HepG2 (cell line): Measurements from ENCODE around the gene TP53I3. TPM values are rescaled to one million over a fixed set of nuclear protein-coding genes. Genes with fewer than 3 reads are reported as not detected.

Experiments
- CHD2 ChIP-seq: IDR thresholded peaks from 2 replicates; pipeline ENCODE4 v1.6.1; 2011; ENCODE audit warnings: low read depth, low read length, improper control_type of control experiment
- HNF1A ChIP-seq, 2 experiments: sonication (generic) in 1 of 2; formaldehyde crosslinking in 1 of 2; IDR thresholded peaks; 2 replicates each; pipeline versions ENCODE4 v1.4.0 to v1.6.1; 2016 to 2020; ENCODE audit warnings: borderline replicate concordance in 1 of 2, low read depth in 1 of 2, mild to moderate bottlenecking in 1 of 2, missing genetic modification reagents in 1 of 2
- HNRNPK ChIP-seq: fragments of 200-400 bp; formaldehyde crosslinking; IDR thresholded peaks from 2 replicates; pipeline ENCODE4 v1.6.1; 2018; ENCODE audit warnings: low read length, low read depth, moderate library complexity, mild to moderate bottlenecking; ENCODE audit not compliant: poor library complexity, severe bottlenecking
- HNRNPUL1 ChIP-seq: fragments of 200-400 bp; formaldehyde crosslinking; IDR thresholded peaks from 2 replicates; pipeline ENCODE4 v1.6.1; 2017; ENCODE audit warnings: low read depth, mild to moderate bottlenecking, low read length, moderate library complexity
- HOMEZ ChIP-seq: IDR thresholded peaks from 2 replicates; pipeline ENCODE4 v1.6.1; 2016; ENCODE audit warnings: low read depth
- KAT2B ChIP-seq: fragments of 150-350 bp; IDR thresholded peaks from 2 replicates; pipeline ENCODE4 v1.6.1; 2014; ENCODE audit warnings: low read depth, low read length, borderline replicate concordance
- MXD3 ChIP-seq: IDR thresholded peaks from 2 replicates; pipeline ENCODE4 v1.6.1; 2016; ENCODE audit warnings: mild to moderate bottlenecking, missing biosample characterization, missing genetic modification reagents
- NBN ChIP-seq: fragments of 450-650 bp; conservative IDR thresholded peaks from 2 replicates; pipeline ENCODE4 v1.6.1; 2017
- NFE2L2 ChIP-seq: fragments of 150-350 bp; IDR thresholded peaks from 2 replicates; pipeline ENCODE4 v1.6.1; 2014; ENCODE audit warnings: low read length
- POLR2G ChIP-seq: fragments of 200-400 bp; formaldehyde crosslinking; IDR thresholded peaks from 2 replicates; pipeline ENCODE4 v1.6.1; 2018; ENCODE audit warnings: mild to moderate bottlenecking, low read depth, low read length, moderate library complexity
- RARG ChIP-seq: sonication (generic); formaldehyde crosslinking; IDR thresholded peaks from 2 replicates; pipeline ENCODE4 v1.4.0; 2020; ENCODE audit warnings: low read depth, mild to moderate bottlenecking, missing genetic modification reagents
- REXO4 ChIP-seq: sonication (generic); formaldehyde crosslinking; IDR thresholded peaks from 2 replicates; pipeline ENCODE4 v1.8.0; 2022; ENCODE audit warnings: missing genetic modification reagents, mild to moderate bottlenecking, borderline replicate concordance
- SIN3A ChIP-seq: IDR thresholded peaks from 2 replicates; pipeline ENCODE4 v1.6.1; 2011; ENCODE audit warnings: low read depth, mild to moderate bottlenecking, control low read depth, low read length, borderline replicate concordance
- SIX1 ChIP-seq: sonication (generic); formaldehyde crosslinking; IDR thresholded peaks from 2 replicates; pipeline ENCODE4 v1.4.0; 2020; ENCODE audit warnings: missing genetic modification reagents, borderline replicate concordance
- SMAD1 ChIP-seq: sonication (generic); formaldehyde crosslinking; IDR thresholded peaks from 2 replicates; pipeline ENCODE4 v1.4.0; 2020; ENCODE audit warnings: missing genetic modification reagents, low read depth, mild to moderate bottlenecking, borderline replicate concordance
- ZNF160 ChIP-seq: sonication (generic); formaldehyde crosslinking; IDR thresholded peaks from 2 replicates; pipeline ENCODE4 v1.8.0; 2022; ENCODE audit warnings: mild to moderate bottlenecking, inconsistent platforms, missing genetic modification reagents
- ZNF629 ChIP-seq: sonication (generic); formaldehyde crosslinking; conservative IDR thresholded peaks from 2 replicates; pipeline ENCODE4 v1.5.0; 2020; ENCODE audit warnings: missing genetic modification reagents
- ZNF788 ChIP-seq: sonication (generic); formaldehyde crosslinking; IDR thresholded peaks from 2 replicates; pipeline ENCODE4 v1.5.0; 2020; ENCODE audit warnings: mild to moderate bottlenecking, missing genetic modification reagents, borderline replicate concordance
- polyA plus RNA-seq, 8 experiments: library from polyadenylated mRNA; depleted of rRNA in 3 of 8; stranded (reverse) in 7 of 8; unstranded in 1 of 8; fragments of >200 nt; fragmentation: Illumina TruSeq in 4 of 8; extraction: Trizol in 4 of 8; gene quantifications; 2 replicates each; pipeline versions ENCODE4 v1.2.1 to v1.2.3, GENCODE V29; 2011 to 2016; ENCODE audit warnings: low read depth in 4 of 8, missing spikeins in 1 of 8, mixed read lengths in 1 of 8; ENCODE audit not compliant: insufficient read depth in 1 of 8
- total RNA-seq, 5 experiments: library from RNA; depleted of rRNA; stranded (reverse); fragments of >200 nt; fragmentation: Illumina TruSeq; extraction: Trizol; gene quantifications; 2 replicates each; pipeline ENCODE4 v1.2.3, GENCODE V29; 2016; ENCODE audit warnings: low read depth in 1 of 5
- TF ChIP-seq, protein P1 (sequence below): sonication (generic); formaldehyde crosslinking; IDR thresholded peaks from 2 replicates; pipeline ENCODE4 v1.5.0; 2020; ENCODE audit warnings: mild to moderate bottlenecking, missing genetic modification reagents

Gene TP53I3
- total and polyA plus RNA-seq, 2 of the 13 experiments (the other 11 are each of a cell fraction or from before 2014, with no cell fraction given), result 25.0 to 44.1 TPM

DNA sequence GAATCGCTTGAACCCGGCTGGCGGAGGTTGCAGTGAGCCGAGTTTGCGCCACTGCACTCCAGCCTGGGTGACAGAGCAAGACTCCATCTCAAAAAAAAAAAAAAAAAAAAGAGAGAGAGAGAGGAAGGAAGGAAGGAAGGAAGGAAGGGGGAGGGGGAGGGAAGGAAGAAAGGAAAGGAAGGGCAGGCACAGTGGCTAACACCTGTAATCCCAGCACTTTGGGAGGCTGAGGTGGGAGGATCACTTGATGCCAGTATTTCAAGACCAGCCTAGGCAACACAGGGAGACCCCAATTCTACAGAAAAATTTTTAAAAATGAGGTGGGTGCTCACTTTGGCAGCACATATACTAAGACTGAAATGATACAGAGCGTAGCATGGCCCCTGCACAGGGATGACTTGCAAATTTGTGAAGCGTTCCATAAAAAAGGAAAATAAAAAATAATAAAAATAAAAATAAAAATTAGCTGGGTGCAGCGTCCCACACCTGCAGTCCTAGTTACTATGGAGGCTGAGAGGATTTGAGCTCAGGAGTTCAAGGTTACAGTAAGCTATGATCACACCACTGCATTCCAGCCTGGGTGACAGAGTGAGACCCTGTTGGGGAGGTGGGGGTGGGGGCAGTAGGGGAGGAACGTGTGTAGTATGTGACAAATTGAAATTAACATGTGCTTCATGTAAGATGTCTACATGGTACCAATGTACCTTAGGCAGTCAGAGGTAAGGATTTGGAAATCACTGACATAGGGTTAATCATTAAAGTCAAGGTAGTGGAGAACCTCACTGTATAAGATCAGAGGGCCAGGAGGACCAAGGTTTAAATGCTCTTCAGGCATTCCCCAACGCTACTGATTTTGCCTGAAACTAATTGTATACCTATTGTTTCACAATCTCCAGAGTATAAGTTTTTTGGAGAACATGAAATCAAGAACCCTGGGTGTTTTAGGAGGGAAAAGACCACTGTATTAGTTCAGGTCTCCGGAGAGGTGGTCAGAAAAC is 38.8 kb downstream of the TP53I3 start (continued):
- no peak for TF ChIP-seq HOMEZ (CRISPR knock-in tag)
- peak; percentile 90 for TF ChIP-seq NFE2L2
- no peak for TF ChIP-seq ZNF788 (CRISPR knock-in tag)
- TF ChIP-seq HNRNPK, result peak; percentile 11
- no peak for TF ChIP-seq RARG (CRISPR knock-in tag)
- no peak for TF ChIP-seq NBN
- 0 out of 2 replicates have a peak, but pooled peaks have one; percentile 52 for TF ChIP-seq SIN3A
- TF ChIP-seq REXO4 (CRISPR knock-in tag), result no peak
- TF ChIP-seq, protein P1, sequence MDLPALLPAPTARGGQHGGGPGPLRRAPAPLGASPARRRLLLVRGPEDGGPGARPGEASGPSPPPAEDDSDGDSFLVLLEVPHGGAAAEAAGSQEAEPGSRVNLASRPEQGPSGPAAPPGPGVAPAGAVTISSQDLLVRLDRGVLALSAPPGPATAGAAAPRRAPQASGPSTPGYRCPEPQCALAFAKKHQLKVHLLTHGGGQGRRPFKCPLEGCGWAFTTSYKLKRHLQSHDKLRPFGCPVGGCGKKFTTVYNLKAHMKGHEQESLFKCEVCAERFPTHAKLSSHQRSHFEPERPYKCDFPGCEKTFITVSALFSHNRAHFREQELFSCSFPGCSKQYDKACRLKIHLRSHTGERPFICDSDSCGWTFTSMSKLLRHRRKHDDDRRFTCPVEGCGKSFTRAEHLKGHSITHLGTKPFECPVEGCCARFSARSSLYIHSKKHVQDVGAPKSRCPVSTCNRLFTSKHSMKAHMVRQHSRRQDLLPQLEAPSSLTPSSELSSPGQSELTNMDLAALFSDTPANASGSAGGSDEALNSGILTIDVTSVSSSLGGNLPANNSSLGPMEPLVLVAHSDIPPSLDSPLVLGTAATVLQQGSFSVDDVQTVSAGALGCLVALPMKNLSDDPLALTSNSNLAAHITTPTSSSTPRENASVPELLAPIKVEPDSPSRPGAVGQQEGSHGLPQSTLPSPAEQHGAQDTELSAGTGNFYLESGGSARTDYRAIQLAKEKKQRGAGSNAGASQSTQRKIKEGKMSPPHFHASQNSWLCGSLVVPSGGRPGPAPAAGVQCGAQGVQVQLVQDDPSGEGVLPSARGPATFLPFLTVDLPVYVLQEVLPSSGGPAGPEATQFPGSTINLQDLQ (CRISPR knock-in tag), result no peak
- TF ChIP-seq HNF1A (IDR thresholded peaks at IDR 0.05; ENCODE audit: low read depth), result peak; percentile 82
- TF ChIP-seq HNF1A (CRISPR knock-in tag; IDR thresholded peaks at IDR 0.05; ENCODE audit: borderline replicate concordance), result peak; percentile 77
- TF ChIP-seq ZNF160 (CRISPR knock-in tag), result no peak
- no peak for TF ChIP-seq SIX1 (CRISPR knock-in tag)
- no peak for TF ChIP-seq KAT2B
- no peak for TF ChIP-seq CHD2
- TF ChIP-seq MXD3 (CRISPR knock-in tag), result no peak
- TF ChIP-seq POLR2G, result peak; percentile 52
- TF ChIP-seq SMAD1, result no peak
- no peak; the same call in 1 of the 2 replicates for TF ChIP-seq HNRNPUL1
- no peak for TF ChIP-seq ZNF629 (CRISPR knock-in tag)
